LHCN-M2 (cell line): ENCODE measurements around the gene METTL23. TPM values are rescaled to one million over a fixed set of nuclear protein-coding genes. Genes with fewer than 3 reads are reported as not detected.

Experiments used
- DNase-seq: peaks from one replicate; pipeline ENCODE4 v3.0.0-alpha.2; 2012; ENCODE audit warnings: low read depth
- total RNA-seq: library from RNA; depleted of rRNA; stranded (reverse); fragments of >200 nt; gene quantifications from 2 replicates; pipeline ENCODE4 v1.2.3, GENCODE V29; 2014; rRNA removed

METTL23 gene
- total RNA-seq, 1 experiment from 2014 or later, result 41.2 TPM

- no peak for DNase-seq
Observed at GRCh38 chr17:76757256-76757655, 30.6 kb downstream of the METTL23 start.

GRCh38 chr17:76758570-76758969, 31.9 kb downstream of the METTL23 start:
- DNase-seq, result no peak

GRCh38 chr17:76772842-76773525, 46.3 kb downstream of the METTL23 start:
- DNase-seq, result peak; percentile 84

- no peak for DNase-seq
Observed at GRCh38 chr17:76775021-76775600, 48.5 kb downstream of the METTL23 start.

- no peak for DNase-seq
Observed at GRCh38 chr17:76781056-76781982, 54.7 kb downstream of the METTL23 start.

- DNase-seq, result no peak
Observed at GRCh38 chr17:76783146-76783545, 56.5 kb downstream of the METTL23 start.

Other genes with a start within 250 kb of the METTL23 start
- gene RHBDF2, start 225.4 kb upstream of the METTL23 start, total RNA-seq, result 12.2 and 17.6 TPM in 2 replicates
- 3.3 and 3.7 TPM in 2 replicates for gene CYGB, start 189.1 kb upstream of the METTL23 start, total RNA-seq
- 0.06 and 0.86 TPM in 2 replicates for gene PRCD, start 186.8 kb upstream of the METTL23 start, total RNA-seq
- 0.34 and 1.2 TPM in 2 replicates for gene ST6GALNAC2, start 141.0 kb upstream of the METTL23 start, total RNA-seq
- not detected in 2 replicates for gene ST6GALNAC1, start 83.1 kb upstream of the METTL23 start, total RNA-seq
- 470 and 568 TPM in 2 replicates for gene MXRA7, start 15.9 kb upstream of the METTL23 start, total RNA-seq
- gene JMJD6, start 233 bp upstream of the METTL23 start, total RNA-seq, result 29.3 and 34.5 TPM in 2 replicates
- 387 and 481 TPM in 2 replicates for gene SRSF2, start 10.5 kb downstream of the METTL23 start, total RNA-seq
- 30.5 and 31.0 TPM in 2 replicates for gene MFSD11, start 11.3 kb downstream of the METTL23 start, total RNA-seq
- 0.06 and 0.23 TPM in 2 replicates for gene MGAT5B, start 141.6 kb downstream of the METTL23 start, total RNA-seq